HepG2 (cell line): ENCODE measurements around the gene SPATC1L. TPM values are rescaled to one million over a fixed set of nuclear protein-coding genes. Genes with fewer than 3 reads are reported as not detected.

Experiments used
- CBX2 ChIP-seq, 2 experiments: fragments of 200-600 bp in 1 of 2; sonication (generic); formaldehyde crosslinking in 1 of 2; IDR thresholded peaks; 2 replicates each; pipeline versions ENCODE4 v1.7.0 to v1.8.1; 2018 to 2022; ENCODE audit warnings: low read depth in 2 of 2, low read length in 1 of 2, mild to moderate bottlenecking in 1 of 2, missing genetic modification reagents in 1 of 2
- FOXC1 ChIP-seq: sonication (generic); formaldehyde crosslinking; IDR thresholded peaks from 2 replicates; pipeline ENCODE4 v1.8.0; 2022; ENCODE audit warnings: mild to moderate bottlenecking, missing genetic modification reagents, borderline replicate concordance
- FOXP1 ChIP-seq, 2 experiments: fragments of 450-650 bp in 1 of 2; IDR thresholded peaks; 2 replicates each; pipeline ENCODE4 v1.6.1; 2017 to 2018; ENCODE audit warnings: antibody characterized with exemption in 1 of 2
- HES4 ChIP-seq: sonication (generic); formaldehyde crosslinking; IDR thresholded peaks from 2 replicates; pipeline ENCODE4 v1.9.0; 2021; ENCODE audit warnings: mild to moderate bottlenecking, missing genetic modification reagents, borderline replicate concordance
- KDM5A ChIP-seq: fragments of 200-600 bp; sonication (generic); IDR thresholded peaks from 2 replicates; pipeline ENCODE4 v1.7.0; 2018; ENCODE audit warnings: antibody characterized with exemption, mild to moderate bottlenecking, low read length, borderline replicate concordance
- POLR2G ChIP-seq: fragments of 200-400 bp; formaldehyde crosslinking; IDR thresholded peaks from 2 replicates; pipeline ENCODE4 v1.6.1; 2018; ENCODE audit warnings: mild to moderate bottlenecking, low read depth, low read length, moderate library complexity
- RXRB ChIP-seq: IDR thresholded peaks from 2 replicates; pipeline ENCODE4 v1.6.1; 2016; ENCODE audit warnings: borderline replicate concordance, missing genetic modification reagents, missing compliant biosample characterization
- SNAPC2 ChIP-seq: sonication (generic); formaldehyde crosslinking; IDR thresholded peaks from 2 replicates; pipeline ENCODE4 v1.8.1; 2022; ENCODE audit warnings: mild to moderate bottlenecking, missing genetic modification reagents
- ZFP36 ChIP-seq: fragments of 150-350 bp; IDR thresholded peaks from 2 replicates; pipeline ENCODE4 v1.6.1; 2018; ENCODE audit warnings: borderline replicate concordance, low read length, low read depth; ENCODE audit not compliant: partially characterized antibody
- ZNF441 ChIP-seq: sonication (generic); formaldehyde crosslinking; IDR thresholded peaks from 2 replicates; pipeline ENCODE4 v1.7.0; 2021; ENCODE audit warnings: missing genetic modification reagents, borderline replicate concordance
- ZNF816 ChIP-seq: sonication (generic); formaldehyde crosslinking; IDR thresholded peaks from 2 replicates; pipeline ENCODE4 v1.8.0; 2022; ENCODE audit warnings: missing genetic modification reagents, mild to moderate bottlenecking, borderline replicate concordance
- ZSCAN25 ChIP-seq: sonication (generic); formaldehyde crosslinking; IDR thresholded peaks from 2 replicates; pipeline ENCODE4 v1.8.0; 2022; ENCODE audit warnings: mild to moderate bottlenecking, missing genetic modification reagents
- ZSCAN31 ChIP-seq: sonication (generic); formaldehyde crosslinking; IDR thresholded peaks from 2 replicates; pipeline ENCODE4 v1.5.0; 2020; ENCODE audit warnings: low read depth, mild to moderate bottlenecking, missing genetic modification reagents
- polyA plus RNA-seq, 8 experiments: library from polyadenylated mRNA; depleted of rRNA in 3 of 8; stranded (reverse) in 7 of 8; unstranded in 1 of 8; fragments of >200 nt; fragmentation: Illumina TruSeq in 4 of 8; extraction: Trizol in 4 of 8; gene quantifications; 2 replicates each; pipeline versions ENCODE4 v1.2.1 to v1.2.3, GENCODE V29; 2011 to 2016; ENCODE audit warnings: low read depth in 4 of 8, missing spikeins in 1 of 8, mixed read lengths in 1 of 8; ENCODE audit not compliant: insufficient read depth in 1 of 8
- total RNA-seq, 5 experiments: library from RNA; depleted of rRNA; stranded (reverse); fragments of >200 nt; fragmentation: Illumina TruSeq; extraction: Trizol; gene quantifications; 2 replicates each; pipeline ENCODE4 v1.2.3, GENCODE V29; 2016; ENCODE audit warnings: low read depth in 1 of 5
- TF ChIP-seq, protein P1 (sequence below): sonication (generic); formaldehyde crosslinking; conservative IDR thresholded peaks from 2 replicates; pipeline ENCODE4 v1.8.0; 2022; ENCODE audit warnings: low read depth, missing genetic modification reagents
- TF ChIP-seq, protein P2 (sequence below), 2 experiments: sonication (generic) in 1 of 2; formaldehyde crosslinking in 1 of 2; IDR thresholded peaks; 2 replicates each; pipeline versions ENCODE4 v1.4.0 to v1.6.1; 2018 to 2020; ENCODE audit warnings: missing genetic modification reagents in 2 of 2, borderline replicate concordance in 1 of 2, low read depth in 1 of 2, mild to moderate bottlenecking in 1 of 2, missing biosample characterization in 1 of 2
- TF ChIP-seq, protein P3 (sequence below): sonication (generic); formaldehyde crosslinking; IDR thresholded peaks from 2 replicates; pipeline ENCODE4 v1.4.0; 2020; ENCODE audit warnings: missing genetic modification reagents, borderline replicate concordance
- TF ChIP-seq, protein P4 (sequence below): sonication (generic); formaldehyde crosslinking; IDR thresholded peaks from 2 replicates; pipeline ENCODE4 v1.4.0; 2020; ENCODE audit warnings: missing genetic modification reagents
- TF ChIP-seq, protein P5 (sequence below): sonication (generic); formaldehyde crosslinking; IDR thresholded peaks from 2 replicates; pipeline ENCODE4 v1.8.1; 2023; ENCODE audit warnings: mild to moderate bottlenecking, missing genetic modification reagents

SPATC1L gene
- total and polyA plus RNA-seq, 2 of the 13 experiments (the other 11 are each of a cell fraction or from before 2014, with no cell fraction given): 1.4 to 3.3 TPM

DNA sequence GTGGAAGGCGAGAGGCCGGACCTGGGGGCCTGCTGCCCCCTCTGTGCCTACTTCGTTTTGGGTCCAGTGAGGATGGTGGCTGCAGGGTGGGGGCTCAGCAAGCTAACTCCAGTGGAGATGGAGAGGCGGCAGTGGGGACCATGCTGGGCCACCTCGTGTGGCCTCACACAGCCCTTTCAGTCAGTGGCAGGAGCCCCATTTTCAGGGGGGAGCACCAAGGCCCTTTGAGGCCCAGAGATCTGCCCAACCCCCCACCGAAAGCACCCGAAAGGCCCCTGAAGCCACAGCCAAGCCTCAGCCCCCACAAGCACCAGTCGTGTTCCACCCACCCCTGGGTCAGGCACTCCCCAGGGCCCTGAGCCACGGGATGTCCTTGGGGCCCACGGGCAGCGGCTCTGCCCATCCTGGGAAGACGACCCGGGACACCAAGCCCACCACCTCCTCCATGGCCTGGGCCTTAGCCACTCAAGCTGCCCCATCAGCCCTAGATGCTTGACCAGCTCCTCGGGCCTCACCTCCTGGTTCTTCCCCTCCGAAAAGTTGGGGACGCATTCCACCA, 29.2 kb downstream of the SPATC1L start (continued):
- TF ChIP-seq, protein P1, sequence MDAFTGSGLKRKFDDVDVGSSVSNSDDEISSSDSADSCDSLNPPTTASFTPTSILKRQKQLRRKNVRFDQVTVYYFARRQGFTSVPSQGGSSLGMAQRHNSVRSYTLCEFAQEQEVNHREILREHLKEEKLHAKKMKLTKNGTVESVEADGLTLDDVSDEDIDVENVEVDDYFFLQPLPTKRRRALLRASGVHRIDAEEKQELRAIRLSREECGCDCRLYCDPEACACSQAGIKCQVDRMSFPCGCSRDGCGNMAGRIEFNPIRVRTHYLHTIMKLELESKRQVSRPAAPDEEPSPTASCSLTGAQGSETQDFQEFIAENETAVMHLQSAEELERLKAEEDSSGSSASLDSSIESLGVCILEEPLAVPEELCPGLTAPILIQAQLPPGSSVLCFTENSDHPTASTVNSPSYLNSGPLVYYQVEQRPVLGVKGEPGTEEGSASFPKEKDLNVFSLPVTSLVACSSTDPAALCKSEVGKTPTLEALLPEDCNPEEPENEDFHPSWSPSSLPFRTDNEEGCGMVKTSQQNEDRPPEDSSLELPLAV: no peak
- TF ChIP-seq RXRB (no peak), ZFP36 (no peak), HES4 (CRISPR knock-in tag) (no peak), ZNF441 (0 out of 2 replicates have a peak, but pooled peaks have one; percentile 1), ZSCAN25 (CRISPR knock-in tag) (no peak), SNAPC2 (CRISPR knock-in tag) (peak; percentile 87), POLR2G (no peak), ZNF816 (CRISPR knock-in tag) (peak; percentile 56; the same call in 1 of the 2 replicates), FOXP1 (IDR thresholded peaks at IDR 0.05) (no peak), FOXP1 (CRISPR knock-in tag; IDR thresholded peaks at IDR 0.05) (no peak), KDM5A (no peak), ZSCAN31 (CRISPR knock-in tag) (no peak), CBX2 (IDR thresholded peaks at IDR 0.05; ENCODE audit: low read depth, low read length) (no peak), CBX2 (CRISPR knock-in tag; IDR thresholded peaks at IDR 0.05; ENCODE audit: low read depth) (no peak), FOXC1 (0 out of 2 replicates have a peak, but pooled peaks have one; percentile 78)
- TF ChIP-seq, protein P2, sequence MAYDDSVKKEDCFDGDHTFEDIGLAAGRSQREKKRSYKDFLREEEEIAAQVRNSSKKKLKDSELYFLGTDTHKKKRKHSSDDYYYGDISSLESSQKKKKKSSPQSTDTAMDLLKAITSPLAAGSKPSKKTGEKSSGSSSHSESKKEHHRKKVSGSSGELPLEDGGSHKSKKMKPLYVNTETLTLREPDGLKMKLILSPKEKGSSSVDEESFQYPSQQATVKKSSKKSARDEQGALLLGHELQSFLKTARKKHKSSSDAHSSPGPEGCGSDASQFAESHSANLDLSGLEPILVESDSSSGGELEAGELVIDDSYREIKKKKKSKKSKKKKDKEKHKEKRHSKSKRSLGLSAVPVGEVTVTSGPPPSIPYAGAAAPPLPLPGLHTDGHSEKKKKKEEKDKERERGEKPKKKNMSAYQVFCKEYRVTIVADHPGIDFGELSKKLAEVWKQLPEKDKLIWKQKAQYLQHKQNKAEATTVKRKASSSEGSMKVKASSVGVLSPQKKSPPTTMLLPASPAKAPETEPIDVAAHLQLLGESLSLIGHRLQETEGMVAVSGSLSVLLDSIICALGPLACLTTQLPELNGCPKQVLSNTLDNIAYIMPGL (CRISPR knock-in tag; IDR thresholded peaks at IDR 0.05; ENCODE audit: borderline replicate concordance in 1 of 2, low read depth in 1 of 2): peak in 1 of 2 experiments; percentile 77; a peak in 1 of 4 replicates
- TF ChIP-seq, protein P3, sequence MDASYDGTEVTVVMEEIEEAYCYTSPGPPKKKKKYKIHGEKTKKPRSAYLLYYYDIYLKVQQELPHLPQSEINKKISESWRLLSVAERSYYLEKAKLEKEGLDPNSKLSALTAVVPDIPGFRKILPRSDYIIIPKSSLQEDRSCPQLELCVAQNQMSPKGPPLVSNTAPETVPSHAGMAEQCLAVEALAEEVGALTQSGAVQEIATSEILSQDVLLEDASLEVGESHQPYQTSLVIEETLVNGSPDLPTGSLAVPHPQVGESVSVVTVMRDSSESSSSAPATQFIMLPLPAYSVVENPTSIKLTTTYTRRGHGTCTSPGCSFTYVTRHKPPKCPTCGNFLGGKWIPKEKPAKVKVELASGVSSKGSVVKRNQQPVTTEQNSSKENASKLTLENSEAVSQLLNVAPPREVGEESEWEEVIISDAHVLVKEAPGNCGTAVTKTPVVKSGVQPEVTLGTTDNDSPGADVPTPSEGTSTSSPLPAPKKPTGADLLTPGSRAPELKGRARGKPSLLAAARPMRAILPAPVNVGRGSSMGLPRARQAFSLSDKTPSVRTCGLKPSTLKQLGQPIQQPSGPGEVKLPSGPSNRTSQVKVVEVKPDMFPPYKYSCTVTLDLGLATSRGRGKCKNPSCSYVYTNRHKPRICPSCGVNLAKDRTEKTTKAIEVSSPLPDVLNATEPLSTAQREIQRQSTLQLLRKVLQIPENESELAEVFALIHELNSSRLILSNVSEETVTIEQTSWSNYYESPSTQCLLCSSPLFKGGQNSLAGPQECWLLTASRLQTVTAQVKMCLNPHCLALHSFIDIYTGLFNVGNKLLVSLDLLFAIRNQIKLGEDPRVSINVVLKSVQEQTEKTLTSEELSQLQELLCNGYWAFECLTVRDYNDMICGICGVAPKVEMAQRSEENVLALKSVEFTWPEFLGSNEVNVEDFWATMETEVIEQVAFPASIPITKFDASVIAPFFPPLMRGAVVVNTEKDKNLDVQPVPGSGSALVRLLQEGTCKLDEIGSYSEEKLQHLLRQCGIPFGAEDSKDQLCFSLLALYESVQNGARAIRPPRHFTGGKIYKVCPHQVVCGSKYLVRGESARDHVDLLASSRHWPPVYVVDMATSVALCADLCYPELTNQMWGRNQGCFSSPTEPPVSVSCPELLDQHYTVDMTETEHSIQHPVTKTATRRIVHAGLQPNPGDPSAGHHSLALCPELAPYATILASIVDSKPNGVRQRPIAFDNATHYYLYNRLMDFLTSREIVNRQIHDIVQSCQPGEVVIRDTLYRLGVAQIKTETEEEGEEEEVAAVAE (CRISPR knock-in tag): 0 out of 2 replicates have a peak, but pooled peaks have one; percentile 8
- TF ChIP-seq, protein P4, sequence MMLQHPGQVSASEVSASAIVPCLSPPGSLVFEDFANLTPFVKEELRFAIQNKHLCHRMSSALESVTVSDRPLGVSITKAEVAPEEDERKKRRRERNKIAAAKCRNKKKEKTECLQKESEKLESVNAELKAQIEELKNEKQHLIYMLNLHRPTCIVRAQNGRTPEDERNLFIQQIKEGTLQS: no peak
- TF ChIP-seq, protein P5, sequence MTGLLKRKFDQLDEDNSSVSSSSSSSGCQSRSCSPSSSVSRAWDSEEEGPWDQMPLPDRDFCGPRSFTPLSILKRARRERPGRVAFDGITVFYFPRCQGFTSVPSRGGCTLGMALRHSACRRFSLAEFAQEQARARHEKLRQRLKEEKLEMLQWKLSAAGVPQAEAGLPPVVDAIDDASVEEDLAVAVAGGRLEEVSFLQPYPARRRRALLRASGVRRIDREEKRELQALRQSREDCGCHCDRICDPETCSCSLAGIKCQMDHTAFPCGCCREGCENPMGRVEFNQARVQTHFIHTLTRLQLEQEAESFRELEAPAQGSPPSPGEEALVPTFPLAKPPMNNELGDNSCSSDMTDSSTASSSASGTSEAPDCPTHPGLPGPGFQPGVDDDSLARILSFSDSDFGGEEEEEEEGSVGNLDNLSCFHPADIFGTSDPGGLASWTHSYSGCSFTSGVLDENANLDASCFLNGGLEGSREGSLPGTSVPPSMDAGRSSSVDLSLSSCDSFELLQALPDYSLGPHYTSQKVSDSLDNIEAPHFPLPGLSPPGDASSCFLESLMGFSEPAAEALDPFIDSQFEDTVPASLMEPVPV (CRISPR knock-in tag): peak; percentile 84
